Lung microvascular endothelial cell (primary cell): Measurements from ENCODE around the gene OR8B3. TPM values are rescaled to one million over a fixed set of nuclear protein-coding genes. Genes with fewer than 3 reads are reported as not detected.

ENCODE experiments used
- DNase-seq, 2 donors: peaks; one replicate each; pipeline versions ENCODE4 v3.0.0 to v3.0.0-alpha.2; 2010; ENCODE audit warnings: low read depth in 2 of 2
- total RNA-seq: library from RNA; depleted of rRNA; stranded (reverse); fragments of >200 nt; gene quantifications from 2 replicates; pipeline ENCODE4 v1.2.1, GENCODE V29; 2014

OR8B3 gene
- total RNA-seq, 1 donor from 2014 or later: not detected

GRCh38 chr11:124376280-124376679 lies 22.5 kb downstream of the OR8B3 start:
- DNase-seq: no peak

DNA sequence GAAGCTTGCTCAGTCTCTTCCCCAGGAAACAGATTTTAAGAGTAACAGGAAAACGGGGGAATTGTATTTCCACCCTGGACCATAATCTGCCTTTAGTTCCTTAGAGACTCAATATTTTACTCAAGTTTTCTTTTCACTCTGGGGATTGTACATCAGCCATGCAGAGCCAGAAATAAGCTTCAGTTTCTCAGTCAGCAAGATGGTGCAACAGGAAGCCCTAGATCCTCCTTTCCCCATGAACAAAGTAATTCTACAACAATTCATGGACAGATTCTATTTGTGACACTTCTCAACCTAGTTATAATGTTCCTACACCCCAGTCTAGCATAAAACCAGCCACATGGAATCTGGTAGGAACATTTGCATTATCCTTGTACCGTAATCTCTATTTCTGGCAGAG lies 39.3 kb downstream of the OR8B3 start:
- no peak for DNase-seq

GRCh38 chr11:124346311-124346955 lies 52.4 kb downstream of the OR8B3 start:
- no peak for DNase-seq

Other genes with a start within 250 kb of the OR8B3 start
- not detected in 2 replicates for gene OR10D3, start 215.7 kb downstream of the OR8B3 start, total RNA-seq
- not detected in 2 replicates for gene OR8G1, start 157.9 kb downstream of the OR8B3 start, total RNA-seq
- gene OR8G5, start 142.6 kb downstream of the OR8B3 start, total RNA-seq: not detected in 2 replicates
- gene OR8D1, start 85.1 kb downstream of the OR8B3 start, total RNA-seq: not detected in 2 replicates
- gene OR8D2, start 78.8 kb downstream of the OR8B3 start, total RNA-seq: not detected in 2 replicates
- gene OR8B2, start 14.5 kb downstream of the OR8B3 start, total RNA-seq: not detected in 2 replicates
- not detected in 2 replicates for gene OR8B4, start 25.8 kb upstream of the OR8B3 start, total RNA-seq
- not detected in 2 replicates for gene OR8B8, start 46.7 kb upstream of the OR8B3 start, total RNA-seq
- not detected in 2 replicates for gene OR8B12, start 144.6 kb upstream of the OR8B3 start, total RNA-seq
- under 0.01 TPM in 1 of 2 replicates, not detected in the other for gene OR8A1, start 171.0 kb upstream of the OR8B3 start, total RNA-seq
- not detected in 2 replicates for gene PANX3, start 212.4 kb upstream of the OR8B3 start, total RNA-seq
- gene TBRG1, start 223.8 kb upstream of the OR8B3 start, total RNA-seq: 11.6 and 19.2 TPM in 2 replicates